Measurements from ENCODE around the gene RSPH3. TPM values are rescaled to one million over a fixed set of nuclear protein-coding genes. Genes with fewer than 3 reads are reported as not detected.

RSPH3 gene
- total RNA-seq, 2 donors from 2014 or later = 4.7 to 7.8 TPM

- no peak for ATAC-seq (ENCODE audit: insufficient number of reproducible peaks, low FRiP score, low read depth)
- TF ChIP-seq, protein P1, sequence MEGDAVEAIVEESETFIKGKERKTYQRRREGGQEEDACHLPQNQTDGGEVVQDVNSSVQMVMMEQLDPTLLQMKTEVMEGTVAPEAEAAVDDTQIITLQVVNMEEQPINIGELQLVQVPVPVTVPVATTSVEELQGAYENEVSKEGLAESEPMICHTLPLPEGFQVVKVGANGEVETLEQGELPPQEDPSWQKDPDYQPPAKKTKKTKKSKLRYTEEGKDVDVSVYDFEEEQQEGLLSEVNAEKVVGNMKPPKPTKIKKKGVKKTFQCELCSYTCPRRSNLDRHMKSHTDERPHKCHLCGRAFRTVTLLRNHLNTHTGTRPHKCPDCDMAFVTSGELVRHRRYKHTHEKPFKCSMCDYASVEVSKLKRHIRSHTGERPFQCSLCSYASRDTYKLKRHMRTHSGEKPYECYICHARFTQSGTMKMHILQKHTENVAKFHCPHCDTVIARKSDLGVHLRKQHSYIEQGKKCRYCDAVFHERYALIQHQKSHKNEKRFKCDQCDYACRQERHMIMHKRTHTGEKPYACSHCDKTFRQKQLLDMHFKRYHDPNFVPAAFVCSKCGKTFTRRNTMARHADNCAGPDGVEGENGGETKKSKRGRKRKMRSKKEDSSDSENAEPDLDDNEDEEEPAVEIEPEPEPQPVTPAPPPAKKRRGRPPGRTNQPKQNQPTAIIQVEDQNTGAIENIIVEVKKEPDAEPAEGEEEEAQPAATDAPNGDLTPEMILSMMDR (IDR thresholded peaks at IDR 0.05) = no peak
- DNase-seq (ENCODE audit: low spot score) = no peak
- Histone ChIP-seq H3K27ac (no peak overlapping the region), H3K27me3 (replicated peaks; ENCODE audit: insufficient read depth) (no peaks in the 10 kb centered on the region), H3K4me3 (no peak overlapping the region), H3K4me1 (ENCODE audit: control insufficient read depth in 1 of 2, low read depth in 2 of 2) (no peaks in the 10 kb centered on the region), H3K36me3 (no peaks in the 10 kb centered on the region), H3K9me3 (no peaks in the 10 kb centered on the region)
Measured at GRCh38 chr6:158926414-158926813, 73.6 kb downstream of the RSPH3 start.

DNA sequence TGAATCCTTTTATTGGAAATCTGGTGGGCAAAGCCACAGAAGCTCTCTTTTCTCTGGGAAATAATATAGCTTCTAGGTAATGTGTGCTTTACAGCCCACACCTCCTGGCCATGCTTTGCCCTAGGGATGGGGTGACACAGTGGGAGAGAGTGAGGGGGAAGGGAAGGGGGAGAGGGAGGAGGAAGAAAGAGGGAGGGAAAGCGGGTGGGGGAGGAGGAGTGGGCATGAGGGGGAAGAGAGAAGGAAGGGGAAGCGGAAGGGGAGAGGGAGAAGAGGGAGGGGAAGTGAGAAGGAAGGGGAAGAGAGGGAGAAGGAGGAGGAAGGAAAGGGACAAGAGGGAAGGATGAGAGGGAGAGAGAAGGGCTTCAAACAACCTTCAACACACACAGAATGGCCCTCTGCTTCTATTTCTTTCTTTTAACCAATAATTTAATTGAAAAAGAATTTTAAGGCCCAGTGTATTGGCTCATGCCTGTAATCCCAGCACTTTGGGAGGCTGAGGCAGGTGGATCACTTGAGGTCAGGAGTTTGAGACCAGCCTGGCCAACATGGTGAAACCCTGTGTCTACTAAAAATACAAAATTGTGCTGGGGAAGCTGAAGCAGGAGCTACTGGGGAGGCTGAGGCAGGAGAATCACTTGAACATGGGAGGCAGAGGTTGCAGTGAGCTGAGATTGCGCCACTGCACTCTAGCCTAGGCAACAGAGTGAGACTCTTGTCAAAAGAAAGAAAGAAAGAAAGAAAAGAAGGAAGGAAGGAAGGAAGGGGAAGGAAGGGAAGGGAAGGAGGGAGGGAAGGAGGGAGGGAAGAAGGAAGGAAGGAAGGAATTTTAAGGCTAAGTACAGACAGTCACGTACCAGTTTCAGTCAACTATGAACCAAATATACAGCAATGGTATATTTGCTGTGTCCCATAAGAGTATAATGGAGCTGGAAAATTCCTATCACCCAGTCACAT is 75.2 kb downstream of the RSPH3 start:
- ATAC-seq (ENCODE audit: insufficient number of reproducible peaks, low FRiP score, low read depth) = no peak
- Histone ChIP-seq H3K4me3 (no peak overlapping the region), H3K9me3 (no peaks in the 10 kb centered on the region), H3K27ac (no peak overlapping the region), H3K36me3 (no peaks in the 10 kb centered on the region), H3K4me1 (ENCODE audit: control insufficient read depth in 1 of 2, low read depth in 2 of 2) (no peaks in the 10 kb centered on the region), H3K27me3 (replicated peaks; ENCODE audit: insufficient read depth) (no peaks in the 10 kb centered on the region)
- DNase-seq (ENCODE audit: low spot score) = no peak
- TF ChIP-seq, protein P1 (IDR thresholded peaks at IDR 0.05) = no peak

DNA sequence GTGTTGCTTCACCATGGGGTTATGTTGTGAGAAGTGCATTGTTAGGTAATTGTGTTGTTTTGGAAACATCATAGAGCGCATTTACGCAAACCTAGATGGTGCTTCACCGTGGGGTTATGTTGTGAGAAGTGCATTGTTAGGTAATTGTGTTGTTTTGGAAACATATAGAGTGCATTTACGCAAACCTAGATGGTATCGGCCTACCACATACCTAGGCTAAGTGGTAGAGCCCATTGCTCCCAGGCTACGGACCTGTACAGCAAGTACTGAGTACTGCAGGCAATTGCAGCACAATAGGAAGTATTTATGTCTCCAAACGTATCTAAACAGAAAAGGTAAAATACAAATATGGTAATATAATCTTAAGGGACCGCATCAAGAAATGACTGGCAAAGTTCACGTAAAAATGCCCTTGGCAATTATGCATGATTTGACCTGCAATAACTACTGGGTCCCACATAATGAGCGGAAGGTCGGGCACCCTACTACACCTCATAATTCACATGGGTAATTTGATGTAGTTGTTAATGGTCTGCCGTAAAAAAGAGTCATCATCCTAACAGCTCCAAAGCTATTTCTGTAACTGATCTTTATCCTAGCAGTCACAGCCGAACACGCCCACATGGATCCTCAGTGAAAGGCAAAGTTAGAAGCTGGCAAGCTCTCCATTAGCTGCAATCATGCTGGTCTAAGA is 76.0 kb downstream of the RSPH3 start:
- Histone ChIP-seq H3K9me3 (no peaks in the 10 kb centered on the region), H3K36me3 (no peaks in the 10 kb centered on the region), H3K27me3 (replicated peaks; ENCODE audit: insufficient read depth) (no peaks in the 10 kb centered on the region), H3K27ac (no peak overlapping the region), H3K4me1 (ENCODE audit: control insufficient read depth in 1 of 2, low read depth in 2 of 2) (no peaks in the 10 kb centered on the region), H3K4me3 (no peak overlapping the region)
- ATAC-seq (ENCODE audit: insufficient number of reproducible peaks, low FRiP score, low read depth) = no peak
- TF ChIP-seq, protein P1 (IDR thresholded peaks at IDR 0.05) = no peak
- no peak for DNase-seq (ENCODE audit: low spot score)

Other genes starting within 250 kb of the RSPH3 start
- gene EZR, start 180.8 kb downstream of the RSPH3 start, total RNA-seq = 10 to 100 TPM; 26.8 to 55.2 TPM
- gene TAGAP, start 44.8 kb upstream of the RSPH3 start, total RNA-seq = 1 to 10 TPM; 3.2 to 6.2 TPM
- 1 to 10 TPM; 4.1 to 5.3 TPM for gene FNDC1, start 169.2 kb upstream of the RSPH3 start, total RNA-seq